Measurements from ENCODE around the gene CIZ1. TPM values are rescaled to one million over a fixed set of nuclear protein-coding genes. Genes with fewer than 3 reads are reported as not detected.

Gene CIZ1
- total RNA-seq, 2 donors from 2014 or later: 58.4 to 61.6 TPM

- H3K36me3 ChIP-seq (replicated peaks in 1 of 2; ENCODE audit: insufficient read depth in 1 of 2, low read depth in 2 of 2): peaks cover 0 to 17% of the 10 kb centered on the region in 2 donors
- H3K4me3 ChIP-seq: no peak overlapping the region
- H3K27ac ChIP-seq: peak overlapping the region in 3 of 4 donors; percentile 37 to 48 (median 42)
- peaks cover 32% of the 10 kb centered on the region for H3K4me1 ChIP-seq
- DNase-seq: peak; percentile 83 to 95 (median 86)
- TF ChIP-seq CTCF (IDR thresholded peaks at IDR 0.05): no peak
- TF ChIP-seq POLR2A (IDR thresholded peaks at IDR 0.05): no peak
- H3K9me3 ChIP-seq: no peaks in the 10 kb centered on the region
- ATAC-seq: peak; percentile 56
- 73 to 76% methylated on average over 6 to 10 of the region's 10 CpGs for WGBS, 2 donors
- intact Hi-C loops (cut with DNase I): no loop called here
- H3K27me3 ChIP-seq: no peaks in the 10 kb centered on the region
These were observed 29.0 kb downstream of the CIZ1 start for GRCh38 chr9:128162215-128163026.

- DNase-seq: no peak
- H3K4me3 ChIP-seq: no peak overlapping the region
- 89 to 95% methylated on average over 13 of the region's 13 CpGs for WGBS, 2 donors
- peak overlapping the region in 1 of 4 donors; percentile 48 for H3K27ac ChIP-seq
- H3K27me3 ChIP-seq: no peaks in the 10 kb centered on the region
- no peak for ATAC-seq
- peaks cover 32% of the 10 kb centered on the region for H3K4me1 ChIP-seq
- H3K9me3 ChIP-seq: no peaks in the 10 kb centered on the region
- peaks cover 0 to 9% of the 10 kb centered on the region in 2 donors for H3K36me3 ChIP-seq (replicated peaks in 1 of 2; ENCODE audit: insufficient read depth in 1 of 2, low read depth in 2 of 2)
- intact Hi-C loops (cut with DNase I): no loop called here
- TF ChIP-seq POLR2A (IDR thresholded peaks at IDR 0.05) (no peak), CTCF (IDR thresholded peaks at IDR 0.05) (no peak)
These were observed 30.0 kb downstream of the CIZ1 start for GRCh38 chr9:128161215-128161902.

GRCh38 chr9:128160603-128160987 lies 30.8 kb downstream of the CIZ1 start:
- ATAC-seq (no peak), DNase-seq (peak in 3 of 4 donors; percentile 22 to 33 (median 26))

GRCh38 chr9:128159784-128160602 lies 31.4 kb downstream of the CIZ1 start, which contains the start of gene BBLN:
BBLN (plus strand) TSS chr9:128160265; CDS start chr9:128160408, 143 bp downstream.
- Histone ChIP-seq H3K27me3 (no peaks in the 10 kb centered on the region), H3K4me1 (peaks cover 32% of the 10 kb centered on the region), H3K9me3 (no peaks in the 10 kb centered on the region), H3K36me3 (replicated peaks in 1 of 2; ENCODE audit: insufficient read depth in 1 of 2, low read depth in 2 of 2) (peaks cover 0 to 4% of the 10 kb centered on the region in 2 donors), H3K27ac (peak within 1 kb of the TSS; percentile 50 to 80 (median 67)), H3K4me3 (peak within 1 kb of the TSS; percentile 26 to 65)
- peak; percentile 59 to 80 (median 78) for TF ChIP-seq POLR2A (IDR thresholded peaks at IDR 0.05)
- no peak for TF ChIP-seq CTCF (IDR thresholded peaks at IDR 0.05)
- intact Hi-C loops (cut with DNase I): no loop called here
- ATAC-seq (peak; percentile 93), DNase-seq (peak; percentile 94 to 96 (median 96))
- WGBS, 2 donors: 0 to 1% methylated on average over 3 to 73 of the region's 77 CpGs

More at GRCh38 chr9:128160603-128160987, 30.8 kb downstream of the CIZ1 start:
- Histone ChIP-seq H3K9me3 (no peaks in the 10 kb centered on the region), H3K4me3 (peak overlapping the region; percentile 26 to 65), H3K27me3 (no peaks in the 10 kb centered on the region), H3K4me1 (peaks cover 32% of the 10 kb centered on the region), H3K27ac (peak overlapping the region; percentile 50 to 80 (median 67)), H3K36me3 (replicated peaks in 1 of 2; ENCODE audit: insufficient read depth in 1 of 2, low read depth in 2 of 2) (peaks cover 0 to 4% of the 10 kb centered on the region in 2 donors)
- no peak for TF ChIP-seq CTCF (IDR thresholded peaks at IDR 0.05)
- TF ChIP-seq POLR2A (IDR thresholded peaks at IDR 0.05): no peak
- WGBS, 2 donors: 0% methylated on average over 3 to 23 of the region's 23 CpGs
- intact Hi-C loops (cut with DNase I): no loop called here
